Measurements from ENCODE around the gene POLN. TPM values are rescaled to one million over a fixed set of nuclear protein-coding genes. Genes with fewer than 3 reads are reported as not detected.

Gene POLN
- total and polyA plus RNA-seq, 2 experiments from 2014 or later, result 1.7 to 2.0 TPM

DNA sequence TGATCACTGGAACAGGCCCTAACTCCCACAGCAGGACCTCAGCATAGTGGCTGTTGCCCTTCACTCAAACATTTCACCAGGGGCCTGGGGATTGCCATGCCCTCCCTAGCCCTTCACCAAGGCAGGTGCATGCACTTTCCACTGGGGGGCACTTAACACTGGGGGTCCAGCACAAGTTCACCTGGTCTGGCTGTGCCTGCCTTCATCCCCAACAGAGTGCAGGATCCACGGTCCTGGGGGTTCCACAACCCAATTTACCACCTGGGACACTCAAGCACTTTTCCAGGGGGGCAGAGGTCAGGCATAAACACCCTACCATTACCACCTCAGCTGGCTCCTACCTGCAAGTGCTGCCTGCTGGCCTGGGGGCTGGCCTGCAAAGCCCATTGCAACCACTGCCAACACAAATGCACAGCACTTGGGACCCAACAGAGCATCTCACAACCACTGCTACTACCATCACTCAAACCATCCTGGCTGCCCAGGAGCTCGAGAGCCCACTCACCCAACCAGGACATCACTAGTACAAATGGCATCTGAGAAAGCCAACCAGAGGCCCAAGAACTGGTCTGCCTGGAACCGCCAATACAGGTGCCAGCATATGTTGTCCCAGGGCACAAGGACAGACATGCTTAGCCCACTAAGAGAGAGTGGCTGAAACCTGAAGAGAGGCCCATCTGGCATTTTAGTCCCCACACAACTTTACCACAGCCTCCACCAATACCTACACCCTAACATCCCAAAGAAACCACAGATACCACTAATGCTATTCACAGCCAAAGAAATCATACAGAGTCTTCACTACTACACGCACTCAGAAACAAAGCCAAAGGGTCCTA, 139.7 kb downstream of the POLN start:
- TF ChIP-seq EZH2phosphoT487 (IDR thresholded peaks at IDR 0.05; ENCODE audit: low read depth, severe bottlenecking, unreplicated experiment) (no peak), EZH2 (IDR thresholded peaks at IDR 0.05; ENCODE audit: borderline replicate concordance) (no peak)
- TF ChIP-seq, protein P1, sequence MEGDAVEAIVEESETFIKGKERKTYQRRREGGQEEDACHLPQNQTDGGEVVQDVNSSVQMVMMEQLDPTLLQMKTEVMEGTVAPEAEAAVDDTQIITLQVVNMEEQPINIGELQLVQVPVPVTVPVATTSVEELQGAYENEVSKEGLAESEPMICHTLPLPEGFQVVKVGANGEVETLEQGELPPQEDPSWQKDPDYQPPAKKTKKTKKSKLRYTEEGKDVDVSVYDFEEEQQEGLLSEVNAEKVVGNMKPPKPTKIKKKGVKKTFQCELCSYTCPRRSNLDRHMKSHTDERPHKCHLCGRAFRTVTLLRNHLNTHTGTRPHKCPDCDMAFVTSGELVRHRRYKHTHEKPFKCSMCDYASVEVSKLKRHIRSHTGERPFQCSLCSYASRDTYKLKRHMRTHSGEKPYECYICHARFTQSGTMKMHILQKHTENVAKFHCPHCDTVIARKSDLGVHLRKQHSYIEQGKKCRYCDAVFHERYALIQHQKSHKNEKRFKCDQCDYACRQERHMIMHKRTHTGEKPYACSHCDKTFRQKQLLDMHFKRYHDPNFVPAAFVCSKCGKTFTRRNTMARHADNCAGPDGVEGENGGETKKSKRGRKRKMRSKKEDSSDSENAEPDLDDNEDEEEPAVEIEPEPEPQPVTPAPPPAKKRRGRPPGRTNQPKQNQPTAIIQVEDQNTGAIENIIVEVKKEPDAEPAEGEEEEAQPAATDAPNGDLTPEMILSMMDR (IDR thresholded peaks at IDR 0.05; ENCODE audit: poor library complexity), result no peak
- Histone ChIP-seq H3K4me1 (ENCODE audit: insufficient read depth) (no peaks in the 10 kb centered on the region), H3K4me3 (no peak overlapping the region)

DNA sequence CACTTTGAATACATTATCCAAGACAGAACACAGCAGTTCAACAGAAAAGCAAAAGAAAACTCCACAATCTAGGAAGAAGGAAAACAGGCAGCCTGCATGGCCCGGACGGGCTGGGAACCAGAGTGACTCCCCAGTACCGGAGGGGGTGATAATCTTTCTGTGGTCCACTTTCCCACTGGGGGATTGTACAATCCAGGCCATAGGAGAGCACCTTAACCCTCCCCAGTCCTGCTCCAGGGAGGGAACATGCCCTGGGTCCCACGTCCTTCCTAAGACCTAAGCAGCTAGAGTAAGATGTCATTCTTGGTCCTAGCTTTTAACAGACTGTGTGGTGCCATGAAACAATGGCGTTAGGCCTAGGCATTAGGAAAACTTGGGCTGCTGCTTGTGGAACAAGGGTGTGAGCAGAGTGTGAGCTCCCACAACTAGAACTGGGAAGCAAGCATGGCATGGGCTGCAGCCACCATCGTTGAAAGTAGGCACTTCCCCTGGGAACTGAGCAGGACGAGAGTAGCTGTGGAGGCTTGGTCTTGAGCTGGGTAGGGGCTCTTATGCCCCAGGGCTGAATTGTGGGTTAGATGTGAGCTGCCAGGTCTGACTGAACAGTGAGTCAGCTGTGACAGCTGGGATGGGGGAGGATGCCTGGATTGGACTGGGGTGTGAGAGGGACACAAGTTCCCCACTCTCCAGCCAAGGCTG, 140.4 kb downstream of the POLN start:
- no peaks in the 10 kb centered on the region for H4K20me1 ChIP-seq (ENCODE audit: insufficient read depth, poor library complexity, severe bottlenecking)
- H3K27me3 ChIP-seq, result no peaks in the 10 kb centered on the region
- no peak overlapping the region for H2AFZ ChIP-seq
- no peak overlapping the region for H3K4me2 ChIP-seq
- TF ChIP-seq EZH2phosphoT487 (IDR thresholded peaks at IDR 0.05; ENCODE audit: low read depth, severe bottlenecking, unreplicated experiment), result no peak
- TF ChIP-seq, protein P1 (IDR thresholded peaks at IDR 0.05; ENCODE audit: poor library complexity), result no peak
- TF ChIP-seq EZH2 (IDR thresholded peaks at IDR 0.05; ENCODE audit: borderline replicate concordance), result no peak
- H3K36me3 ChIP-seq (replicated peaks; ENCODE audit: insufficient read depth, low read depth), result no peaks in the 10 kb centered on the region
- no peak overlapping the region for H3K4me3 ChIP-seq
- no peak overlapping the region for H3K27ac ChIP-seq
- DNase-seq (ENCODE audit: low spot score), result no peak
- 92% methylated on average over 7 of the region's 7 CpGs for WGBS (ENCODE audit: low lambda C conversion rate, missing lambda C conversion rate)
- H3K4me1 ChIP-seq (ENCODE audit: insufficient read depth), result no peaks in the 10 kb centered on the region
- no peaks in the 10 kb centered on the region for H3K79me2 ChIP-seq
- no peaks in the 10 kb centered on the region for H3K9me2 ChIP-seq (replicated peaks; ENCODE audit: insufficient read depth)
- no peaks in the 10 kb centered on the region for H3K9me3 ChIP-seq (ENCODE audit: low read depth)

More for the DNA sequence above, 139.7 kb downstream of the POLN start:
- Histone ChIP-seq H3K9me3 (ENCODE audit: low read depth) (no peaks in the 10 kb centered on the region), H3K79me2 (no peaks in the 10 kb centered on the region), H3K4me2 (no peak overlapping the region), H4K20me1 (ENCODE audit: insufficient read depth, poor library complexity, severe bottlenecking) (no peaks in the 10 kb centered on the region), H3K27me3 (no peaks in the 10 kb centered on the region), H3K9me2 (replicated peaks; ENCODE audit: insufficient read depth) (no peaks in the 10 kb centered on the region), H3K27ac (no peak overlapping the region), H2AFZ (no peak overlapping the region), H3K36me3 (replicated peaks; ENCODE audit: insufficient read depth, low read depth) (no peaks in the 10 kb centered on the region)
- 88% methylated on average over 4 of the region's 4 CpGs for WGBS (ENCODE audit: low lambda C conversion rate, missing lambda C conversion rate)
- no peak for DNase-seq (ENCODE audit: low spot score)

DNA sequence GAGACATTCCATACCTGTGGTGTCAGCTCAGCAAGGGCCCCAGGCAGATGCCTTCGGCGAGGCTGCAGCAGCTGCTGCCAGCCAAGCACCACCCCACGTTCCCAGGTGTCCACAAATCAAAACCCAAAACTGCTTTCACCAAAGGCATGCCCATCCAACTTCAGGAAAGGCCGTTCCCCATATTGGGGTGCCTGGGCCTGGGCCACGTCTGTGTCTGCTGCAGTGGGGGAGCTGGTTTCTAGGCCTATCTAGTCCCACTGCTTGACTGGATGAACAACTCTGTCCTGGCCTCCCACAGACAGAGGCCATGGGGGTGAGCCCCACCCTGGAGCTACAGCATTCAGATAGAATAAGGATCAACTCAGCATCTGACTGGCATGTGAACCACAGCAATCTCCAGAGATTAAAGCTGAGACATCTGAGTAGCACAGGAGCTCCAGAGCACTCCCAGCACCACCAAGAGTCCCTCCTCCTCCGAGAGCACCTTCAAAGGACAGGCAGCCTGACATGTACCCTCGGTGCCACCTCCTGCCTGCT, 145.8 kb downstream of the POLN start:
- no peaks in the 10 kb centered on the region for H3K9me3 ChIP-seq (ENCODE audit: low read depth)

More for the DNA sequence above, 145.8 kb downstream of the POLN start:
- Histone ChIP-seq H3K27me3 (no peaks in the 10 kb centered on the region), H3K4me3 (no peak overlapping the region), H2AFZ (no peak overlapping the region), H3K4me1 (ENCODE audit: insufficient read depth) (no peaks in the 10 kb centered on the region), H4K20me1 (ENCODE audit: insufficient read depth, poor library complexity, severe bottlenecking) (no peaks in the 10 kb centered on the region), H3K4me2 (no peak overlapping the region), H3K36me3 (replicated peaks; ENCODE audit: insufficient read depth, low read depth) (no peaks in the 10 kb centered on the region), H3K27ac (no peak overlapping the region), H3K9me2 (replicated peaks; ENCODE audit: insufficient read depth) (no peaks in the 10 kb centered on the region), H3K79me2 (no peaks in the 10 kb centered on the region)
- no peak for DNase-seq (ENCODE audit: low spot score)
- TF ChIP-seq EZH2 (IDR thresholded peaks at IDR 0.05; ENCODE audit: borderline replicate concordance) (no peak), EZH2phosphoT487 (IDR thresholded peaks at IDR 0.05; ENCODE audit: low read depth, severe bottlenecking, unreplicated experiment) (no peak)
- TF ChIP-seq, protein P1 (IDR thresholded peaks at IDR 0.05; ENCODE audit: poor library complexity), result no peak
- WGBS (ENCODE audit: low lambda C conversion rate, missing lambda C conversion rate), result 86% methylated on average over 7 of the region's 7 CpGs
